Suprapubic skin (tissue), 4 donors: ENCODE measurements around the gene GSK3B. TPM values are rescaled to one million over a fixed set of nuclear protein-coding genes. Genes with fewer than 3 reads are reported as not detected.

Experiments used
- DNase-seq, 2 donors: peaks; one replicate each; pipeline ENCODE4 v3.0.0-alpha.2; 2019; ENCODE audit warnings: low spot score in 2 of 2
- H3K27ac ChIP-seq: fragments of 200-600 bp; sonication (generic); one replicate; pipeline ENCODE4 v1.5.1; 2019
- H3K27me3 ChIP-seq: fragments of 200-600 bp; sonication (generic); one replicate; pipeline ENCODE4 v1.5.1; 2019
- H3K36me3 ChIP-seq: fragments of 200-600 bp; sonication (generic); one replicate; pipeline ENCODE4 v1.5.1; 2019
- H3K4me1 ChIP-seq: fragments of 200-600 bp; sonication (generic); one replicate; pipeline ENCODE4 v1.5.1; 2019
- H3K4me3 ChIP-seq: fragments of 200-600 bp; sonication (generic); one replicate; pipeline ENCODE4 v1.5.1; 2019; ENCODE audit warnings: mild to moderate bottlenecking
- H3K9me3 ChIP-seq: fragments of 200-600 bp; sonication (generic); one replicate; pipeline ENCODE4 v1.5.1; 2019
- EP300 ChIP-seq: sonication (generic); formaldehyde crosslinking; IDR thresholded peaks from one replicate; pipeline ENCODE4 v1.6.1; 2017; ENCODE audit warnings: antibody characterized with exemption
- POLR2A ChIP-seq, 2 donors: fragments of 450-650 bp; IDR thresholded peaks; one replicate each; pipeline ENCODE4 v1.6.1; 2017; ENCODE audit warnings: antibody characterized with exemption in 2 of 2, mild to moderate bottlenecking in 2 of 2, moderate library complexity in 2 of 2
- POLR2AphosphoS5 ChIP-seq, 3 donors: sonication (generic); formaldehyde crosslinking; IDR thresholded peaks; one replicate each; pipeline ENCODE4 v1.6.1; 2017; ENCODE audit warnings: antibody characterized with exemption in 3 of 3
- WGBS: methylation state at CpG from one replicate; pipeline ENCODE4 v1.1.5; 2018; 5-methylcytosine and 5-hydroxymethylcytosine counted together
- total RNA-seq, 4 donors: library from RNA; depleted of rRNA; stranded (reverse); fragments of >200 nt; gene quantifications; one replicate each; pipeline ENCODE4 v1.1.0, GENCODE V29; 2016
- TF ChIP-seq, protein P1 (sequence below), 2 donors: fragments of 200-600 bp in 1 of 2; fragments of 450-650 bp in 1 of 2; sonication (generic) in 1 of 2; IDR thresholded peaks; one replicate each; pipeline ENCODE4 v1.5.1; 2016 to 2019; ENCODE audit warnings: antibody characterized with exemption in 2 of 2, mild to moderate bottlenecking in 1 of 2, moderate library complexity in 1 of 2

GSK3B gene
- total RNA-seq, 4 donors from 2014 or later: 43.8 to 58.1 (median 53.0) TPM

- Histone ChIP-seq H3K4me3 (no peak overlapping the region), H3K4me1 (peaks cover 3% of the 10 kb centered on the region), H3K27me3 (no peaks in the 10 kb centered on the region), H3K9me3 (no peaks in the 10 kb centered on the region), H3K36me3 (no peaks in the 10 kb centered on the region), H3K27ac (no peak overlapping the region)
- 83% methylated on average over 2 of the region's 2 CpGs for WGBS
- DNase-seq: no peak
- TF ChIP-seq, protein P1, sequence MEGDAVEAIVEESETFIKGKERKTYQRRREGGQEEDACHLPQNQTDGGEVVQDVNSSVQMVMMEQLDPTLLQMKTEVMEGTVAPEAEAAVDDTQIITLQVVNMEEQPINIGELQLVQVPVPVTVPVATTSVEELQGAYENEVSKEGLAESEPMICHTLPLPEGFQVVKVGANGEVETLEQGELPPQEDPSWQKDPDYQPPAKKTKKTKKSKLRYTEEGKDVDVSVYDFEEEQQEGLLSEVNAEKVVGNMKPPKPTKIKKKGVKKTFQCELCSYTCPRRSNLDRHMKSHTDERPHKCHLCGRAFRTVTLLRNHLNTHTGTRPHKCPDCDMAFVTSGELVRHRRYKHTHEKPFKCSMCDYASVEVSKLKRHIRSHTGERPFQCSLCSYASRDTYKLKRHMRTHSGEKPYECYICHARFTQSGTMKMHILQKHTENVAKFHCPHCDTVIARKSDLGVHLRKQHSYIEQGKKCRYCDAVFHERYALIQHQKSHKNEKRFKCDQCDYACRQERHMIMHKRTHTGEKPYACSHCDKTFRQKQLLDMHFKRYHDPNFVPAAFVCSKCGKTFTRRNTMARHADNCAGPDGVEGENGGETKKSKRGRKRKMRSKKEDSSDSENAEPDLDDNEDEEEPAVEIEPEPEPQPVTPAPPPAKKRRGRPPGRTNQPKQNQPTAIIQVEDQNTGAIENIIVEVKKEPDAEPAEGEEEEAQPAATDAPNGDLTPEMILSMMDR (IDR thresholded peaks at IDR 0.05): no peak
Observed at GRCh38 chr3:119873646-119874045, 220.6 kb downstream of the GSK3B start.

DNA sequence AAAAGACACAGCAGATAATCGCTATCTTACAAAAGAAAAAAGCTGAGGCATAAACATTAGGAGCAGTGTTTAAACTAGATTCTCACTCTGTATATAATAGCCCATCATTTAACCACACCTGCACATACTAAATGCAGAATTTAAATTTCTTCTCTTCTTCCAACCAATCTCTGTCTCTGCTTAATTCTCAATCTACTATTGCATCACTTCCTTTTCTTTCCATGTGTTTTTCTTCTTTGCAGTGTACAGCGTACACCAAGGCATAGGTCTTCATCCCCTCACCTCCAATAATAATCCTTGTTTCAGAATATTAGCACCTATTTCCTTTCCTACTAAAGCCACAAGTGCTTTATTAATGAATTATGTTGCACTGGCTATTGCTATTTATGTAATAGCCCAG lies 221.5 kb downstream of the GSK3B start:
- Histone ChIP-seq H3K27me3 (no peaks in the 10 kb centered on the region), H3K4me1 (peaks cover 3% of the 10 kb centered on the region), H3K27ac (no peak overlapping the region), H3K4me3 (no peak overlapping the region), H3K36me3 (no peaks in the 10 kb centered on the region), H3K9me3 (no peaks in the 10 kb centered on the region)
- DNase-seq: no peak
- 97% methylated on average over 2 of the region's 2 CpGs for WGBS
- TF ChIP-seq EP300: no peak
- no peak for TF ChIP-seq POLR2AphosphoS5 (IDR thresholded peaks at IDR 0.05)
- TF ChIP-seq POLR2A (IDR thresholded peaks at IDR 0.05): no peak
- TF ChIP-seq, protein P1 (IDR thresholded peaks at IDR 0.05): no peak

DNA sequence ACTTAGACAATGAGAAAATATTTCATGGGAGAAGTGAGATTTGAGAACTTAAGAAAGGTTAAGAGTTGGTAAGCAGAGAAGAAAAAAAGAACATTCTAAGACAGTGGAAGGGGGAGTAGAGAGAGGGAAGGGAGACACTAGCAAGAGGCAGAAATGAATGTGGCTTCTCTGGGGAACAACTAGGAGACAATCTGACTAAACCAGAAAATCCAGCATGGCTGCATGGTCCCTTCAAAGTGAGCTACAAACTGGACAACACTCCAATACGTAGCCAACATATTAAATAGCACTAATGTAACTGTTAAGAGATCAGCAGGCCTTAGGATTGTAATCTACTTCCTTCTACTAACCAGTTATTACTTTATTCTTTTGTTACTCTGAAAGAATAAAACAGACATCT lies 222.7 kb downstream of the GSK3B start:
- Histone ChIP-seq H3K4me1 (peaks cover 3% of the 10 kb centered on the region), H3K4me3 (no peak overlapping the region), H3K9me3 (no peaks in the 10 kb centered on the region), H3K27ac (no peak overlapping the region), H3K36me3 (no peaks in the 10 kb centered on the region), H3K27me3 (no peaks in the 10 kb centered on the region)
- no peak for DNase-seq
- TF ChIP-seq POLR2AphosphoS5 (IDR thresholded peaks at IDR 0.05) (no peak), POLR2A (IDR thresholded peaks at IDR 0.05) (no peak)
- TF ChIP-seq, protein P1 (IDR thresholded peaks at IDR 0.05): no peak
- 87% methylated on average over 1 of the region's 1 CpG for WGBS

GRCh38 chr3:119870512-119870911 lies 223.7 kb downstream of the GSK3B start:
- Histone ChIP-seq H3K36me3 (no peaks in the 10 kb centered on the region), H3K9me3 (no peaks in the 10 kb centered on the region), H3K27me3 (no peaks in the 10 kb centered on the region), H3K27ac (no peak overlapping the region), H3K4me1 (peaks cover 3% of the 10 kb centered on the region), H3K4me3 (no peak overlapping the region)
- no peak for TF ChIP-seq EP300
- DNase-seq: no peak

DNA sequence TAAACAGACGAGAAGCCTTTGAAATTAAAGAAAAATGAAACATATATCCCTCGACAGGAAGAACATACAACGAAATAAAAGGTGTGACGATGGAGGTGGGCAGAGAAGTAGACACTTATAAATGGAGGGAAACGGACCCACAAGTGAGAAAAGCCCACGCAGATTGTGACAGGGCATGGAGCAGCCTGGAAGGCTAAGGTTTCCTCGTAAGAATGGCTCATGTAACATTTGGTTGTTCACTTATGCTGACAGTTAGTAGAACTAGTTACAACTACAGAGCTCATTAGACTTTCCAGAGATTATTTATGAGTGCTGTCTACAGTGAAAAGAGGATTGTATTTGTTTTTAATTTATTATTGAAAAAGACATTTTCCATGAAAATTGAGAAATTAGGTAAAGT lies 229.8 kb downstream of the GSK3B start:
- WGBS: 91% methylated on average over 7 of the region's 7 CpGs
- TF ChIP-seq EP300 (no peak), POLR2AphosphoS5 (IDR thresholded peaks at IDR 0.05) (no peak), POLR2A (IDR thresholded peaks at IDR 0.05) (no peak)
- TF ChIP-seq, protein P1 (IDR thresholded peaks at IDR 0.05): no peak
- H3K9me3 ChIP-seq: no peaks in the 10 kb centered on the region
- DNase-seq: no peak
- peaks cover 21% of the 10 kb centered on the region for H3K36me3 ChIP-seq
- H3K27ac ChIP-seq: no peak overlapping the region
- no peaks in the 10 kb centered on the region for H3K4me1 ChIP-seq
- no peaks in the 10 kb centered on the region for H3K27me3 ChIP-seq
- H3K4me3 ChIP-seq: no peak overlapping the region

DNA sequence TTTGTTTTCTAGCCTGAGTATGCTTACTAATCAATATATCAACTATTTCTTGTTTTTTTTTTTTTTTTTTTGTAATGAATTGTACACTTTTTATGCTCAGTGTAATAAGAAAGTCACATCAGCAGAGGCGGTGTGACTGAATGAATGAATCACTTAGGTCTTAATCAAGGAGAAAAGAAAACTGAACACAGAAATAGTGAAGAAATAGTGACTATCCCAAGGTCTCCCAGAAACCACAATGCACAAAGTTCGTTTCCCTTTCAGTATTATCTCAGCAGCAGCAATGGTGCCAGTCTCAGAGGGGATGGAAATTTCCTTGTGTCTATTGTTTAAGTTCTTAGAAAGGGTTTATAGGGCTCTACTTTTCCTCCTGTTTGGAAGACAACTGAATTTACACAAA lies 231.6 kb downstream of the GSK3B start:
- no peak for DNase-seq
- no peaks in the 10 kb centered on the region for H3K27me3 ChIP-seq
- no peak overlapping the region for H3K27ac ChIP-seq
- WGBS: 87% methylated on average over 2 of the region's 2 CpGs
- TF ChIP-seq EP300: no peak
- TF ChIP-seq, protein P1 (IDR thresholded peaks at IDR 0.05): no peak
- TF ChIP-seq POLR2A (IDR thresholded peaks at IDR 0.05): no peak
- no peak for TF ChIP-seq POLR2AphosphoS5 (IDR thresholded peaks at IDR 0.05)
- no peaks in the 10 kb centered on the region for H3K4me1 ChIP-seq
- H3K36me3 ChIP-seq: peaks cover 35% of the 10 kb centered on the region
- H3K9me3 ChIP-seq: no peaks in the 10 kb centered on the region
- no peak overlapping the region for H3K4me3 ChIP-seq
